H1 (cell line): ENCODE measurements around the gene LHFPL2.

Experiments used
- CEBPB ChIP-seq: IDR thresholded peaks from 2 replicates; pipeline ENCODE4 v1.6.1; 2012; ENCODE audit warnings: low read depth, low read length
- CTCF ChIP-seq, 3 experiments: IDR thresholded peaks; 1 replicate in 2 of 3; 2 replicates in 1 of 3; pipeline versions ENCODE4 v1.5.1 to v1.6.1; 2011; ENCODE audit warnings: low read length in 3 of 3, mild to moderate bottlenecking in 3 of 3, inconsistent platforms in 2 of 3, low read depth in 1 of 3, moderate library complexity in 1 of 3; ENCODE audit not compliant: insufficient read depth in 1 of 3; ENCODE audit errors: control extremely low read depth in 1 of 3
- NRF1 ChIP-seq: IDR thresholded peaks from 2 replicates; pipeline ENCODE4 v1.6.1; 2011; ENCODE audit warnings: mild to moderate bottlenecking, low read depth, low read length, improper control_type of control experiment
- POLR2A ChIP-seq, 2 experiments: IDR thresholded peaks; 1 replicate in 1 of 2; 2 replicates in 1 of 2; pipeline ENCODE4 v1.6.1; 2011; ENCODE audit warnings: low read depth in 2 of 2, low read length in 2 of 2, mild to moderate bottlenecking in 2 of 2; ENCODE audit errors: control extremely low read depth in 1 of 2
- POLR2AphosphoS5 ChIP-seq: IDR thresholded peaks from 2 replicates; pipeline ENCODE4 v1.6.1; 2011; ENCODE audit warnings: low read depth, low read length
- SIN3A ChIP-seq, 2 experiments: IDR thresholded peaks in 1 of 2; conservative IDR thresholded peaks in 1 of 2; 2 replicates each; pipeline ENCODE4 v1.6.1; 2011 to 2012; ENCODE audit warnings: low read length in 2 of 2, improper control_type of control experiment in 1 of 2, low read depth in 1 of 2, mild to moderate bottlenecking in 1 of 2
- YY1 ChIP-seq: IDR thresholded peaks from 2 replicates; pipeline ENCODE4 v1.6.1; 2011; ENCODE audit warnings: low read depth, mild to moderate bottlenecking, low read length

GRCh38 chr5:78578015-78578414 is 70.6 kb downstream of the LHFPL2 start:
- TF ChIP-seq SIN3A (conservative IDR thresholded peaks at IDR 0.05 in 1 of 2, IDR thresholded peaks at IDR 0.05 in 1 of 2; ENCODE audit: low read depth in 1 of 2, low read length in 2 of 2) (no peak), CEBPB (no peak), CTCF (IDR thresholded peaks at IDR 0.05; ENCODE audit: control extremely low read depth in 1 of 3, insufficient read depth in 1 of 3, low read depth in 1 of 3, low read length in 3 of 3) (no peak), YY1 (no peak), NRF1 (no peak), POLR2AphosphoS5 (no peak), POLR2A (IDR thresholded peaks at IDR 0.05; ENCODE audit: control extremely low read depth in 1 of 2, low read depth in 2 of 2, low read length in 2 of 2) (no peak)
